Caki2 (cell line): Measurements from ENCODE around the gene MPG. TPM values are rescaled to one million over a fixed set of nuclear protein-coding genes. Genes with fewer than 3 reads are reported as not detected.
"Not testable (repeated sequence)": the region's sequence is repeated elsewhere in the genome, so short reads cannot be mapped to it uniquely, and the experiment has no call there.

ENCODE experiments used
- DNase-seq: peaks from one replicate; pipeline ENCODE4 v3.0.0-alpha.2; 2015; ENCODE audit warnings: low read depth
- in situ Hi-C: cut with HindIII; loops from 2 replicates; pipeline ENCODE4 v1.10.0; 2016; ENCODE audit warnings: low sequenced_read_pairs, low pct_unique_long_range_greater_than_20kb, mixed read lengths
- total RNA-seq: library from RNA; depleted of rRNA; stranded (reverse); fragments of >200 nt; shearing (Covaris generic); gene quantifications from 2 replicates; pipeline ENCODE4 v1.2.3, GENCODE V29; 2014; ENCODE audit warnings: low replicate concordance; rRNA removed

MPG gene
- total RNA-seq, 1 experiment from 2014 or later = 387 TPM

DNA sequence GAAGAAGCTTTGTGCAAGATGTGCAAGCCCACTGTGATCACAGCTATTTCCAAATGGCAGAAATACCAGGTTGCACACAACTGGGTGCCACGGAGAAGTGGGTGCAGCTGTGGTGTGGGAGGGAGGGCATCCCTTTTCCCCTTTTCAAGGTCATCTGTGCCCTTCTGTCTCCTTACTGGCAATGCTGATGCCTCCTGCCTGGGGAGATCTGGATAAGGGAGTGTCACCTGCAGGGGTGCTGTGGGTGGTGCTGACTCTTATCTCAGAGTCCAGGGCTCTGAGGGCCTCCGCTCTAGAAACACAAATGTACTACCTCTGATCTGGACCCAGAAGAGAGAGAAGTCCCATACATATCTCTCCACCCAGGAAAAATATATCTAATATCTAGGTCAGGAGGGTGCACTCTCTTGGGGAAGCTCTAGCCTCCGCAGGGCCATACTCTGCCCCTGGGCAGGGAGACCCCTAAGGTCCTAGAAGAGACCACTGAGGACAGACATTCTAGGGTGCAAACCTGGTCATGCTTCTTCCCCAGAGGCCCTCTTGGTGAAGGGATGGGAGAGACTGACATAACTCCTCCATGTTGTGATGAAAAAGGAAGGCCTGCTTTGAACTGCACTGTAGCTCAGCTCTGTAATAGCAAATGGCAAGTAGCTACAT, 41.9 kb downstream of the MPG start:
- in situ Hi-C loops = no loop called here
- DNase-seq = no peak

DNA sequence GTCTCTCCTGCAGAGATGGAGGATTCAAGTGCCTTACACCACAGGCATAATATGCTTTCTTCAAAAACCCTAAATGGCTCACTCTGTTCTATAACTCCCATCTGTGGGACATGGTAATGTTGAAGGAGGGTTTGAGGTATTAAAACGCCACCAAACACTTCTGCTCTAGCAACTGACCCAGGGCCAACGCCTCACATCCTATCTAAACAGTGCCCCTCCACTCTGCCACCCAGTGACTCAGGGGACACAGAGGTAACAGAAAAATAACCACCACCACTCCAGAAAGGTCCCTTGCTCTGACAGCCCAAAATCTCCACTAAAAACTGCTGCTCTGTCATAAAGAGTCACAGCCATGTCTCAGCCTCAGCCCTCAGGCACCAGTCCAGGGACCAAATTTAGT, 42.7 kb downstream of the MPG start:
- no peak for DNase-seq
- in situ Hi-C loops = no loop called here

DNA sequence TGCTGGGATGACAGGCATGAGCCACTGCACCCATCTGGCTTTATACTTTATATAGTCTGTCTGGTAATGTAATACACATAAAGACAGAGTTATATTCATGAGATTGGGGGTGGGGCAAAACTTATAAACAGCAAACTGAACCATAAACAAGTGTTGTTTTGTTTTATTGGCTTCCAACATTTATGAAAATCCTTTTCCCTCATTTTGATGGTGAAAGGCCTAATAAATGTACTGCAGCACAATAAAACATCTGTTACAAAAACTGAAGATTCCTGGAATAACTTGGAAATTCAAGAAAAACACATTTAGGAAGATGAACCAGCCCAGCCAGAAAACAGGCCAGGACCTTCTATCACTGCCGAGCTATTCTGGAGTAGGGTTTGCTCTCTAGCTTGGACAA, 44.3 kb downstream of the MPG start:
- in situ Hi-C loops = no loop called here
- no peak for DNase-seq

DNA sequence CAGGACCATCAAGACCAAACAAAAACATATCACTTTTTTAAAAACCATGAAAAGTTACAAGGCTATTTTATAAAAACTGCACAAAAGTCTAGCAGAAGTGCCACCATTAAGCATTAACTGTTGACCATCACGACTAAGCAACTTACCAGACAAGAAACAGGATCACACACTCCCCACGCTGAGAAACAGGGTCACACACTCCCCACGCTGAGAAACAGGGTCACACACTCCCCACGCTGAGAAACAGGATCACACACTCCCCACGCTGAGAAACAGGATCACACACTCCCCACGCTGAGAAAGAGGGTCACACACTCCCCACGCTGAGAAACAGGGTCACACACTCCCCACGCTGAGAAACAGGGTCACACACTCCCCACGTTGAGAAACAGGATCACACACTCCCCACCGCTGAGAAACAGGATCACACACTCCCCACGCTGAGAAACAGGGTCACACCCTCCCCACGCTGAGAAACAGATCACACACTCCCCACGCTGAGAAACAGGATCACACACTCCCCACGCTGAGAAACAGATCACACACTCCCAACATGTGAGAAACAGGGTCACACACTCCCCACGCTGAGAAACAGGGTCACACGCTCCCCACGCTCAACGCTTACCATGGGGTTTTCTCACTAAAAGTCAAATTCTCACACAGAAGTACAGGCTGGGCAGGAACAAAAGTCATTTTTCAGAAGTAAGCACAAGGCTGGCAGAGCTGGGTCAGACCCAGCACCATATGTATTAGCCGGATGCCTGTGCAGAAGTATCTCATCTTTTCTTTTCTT, 45.7 kb downstream of the MPG start:
- in situ Hi-C loops, DNase-seq: not testable (repeated sequence)

DNA sequence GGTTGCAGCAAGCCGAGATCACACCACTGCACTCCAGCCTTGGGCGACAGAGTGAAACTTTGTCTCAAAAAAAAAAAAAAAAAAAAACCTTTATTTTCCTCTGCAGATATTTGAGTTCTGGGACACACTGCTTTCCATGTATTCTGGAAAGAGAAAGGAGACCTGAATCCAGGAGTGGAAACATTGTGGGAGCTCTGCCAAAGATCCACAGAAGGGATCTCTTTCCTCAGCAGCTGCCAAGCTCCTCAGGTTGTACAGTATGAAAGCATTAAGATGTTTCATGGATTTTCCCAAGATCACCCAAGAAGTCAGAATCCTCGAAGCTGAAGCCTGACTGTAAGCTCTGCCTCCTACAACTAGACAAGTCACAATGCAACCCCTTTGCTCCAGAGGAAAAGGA, 47.0 kb downstream of the MPG start:
- in situ Hi-C loops = no loop called here
- DNase-seq = no peak

DNA sequence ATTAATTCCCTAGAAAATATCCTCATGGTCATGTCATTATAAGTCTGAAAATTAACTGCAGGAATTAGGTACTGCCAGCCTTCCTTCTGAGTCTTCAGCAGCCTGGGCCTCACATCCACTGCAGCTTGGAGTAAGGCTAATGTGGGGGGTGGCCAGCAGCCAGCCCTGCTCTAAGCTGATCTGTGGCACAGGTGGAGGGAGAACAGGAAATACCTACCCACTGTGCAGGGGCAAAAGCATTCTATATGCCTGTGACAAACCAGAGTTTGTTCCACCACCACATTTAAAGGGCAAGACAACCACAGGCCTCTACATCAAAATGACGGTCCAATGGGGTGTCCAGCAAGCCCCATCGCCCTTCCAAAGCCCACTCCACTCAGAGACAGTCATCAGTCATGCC, 51.0 kb downstream of the MPG start:
- in situ Hi-C loops = no loop called here
- no peak for DNase-seq

DNA sequence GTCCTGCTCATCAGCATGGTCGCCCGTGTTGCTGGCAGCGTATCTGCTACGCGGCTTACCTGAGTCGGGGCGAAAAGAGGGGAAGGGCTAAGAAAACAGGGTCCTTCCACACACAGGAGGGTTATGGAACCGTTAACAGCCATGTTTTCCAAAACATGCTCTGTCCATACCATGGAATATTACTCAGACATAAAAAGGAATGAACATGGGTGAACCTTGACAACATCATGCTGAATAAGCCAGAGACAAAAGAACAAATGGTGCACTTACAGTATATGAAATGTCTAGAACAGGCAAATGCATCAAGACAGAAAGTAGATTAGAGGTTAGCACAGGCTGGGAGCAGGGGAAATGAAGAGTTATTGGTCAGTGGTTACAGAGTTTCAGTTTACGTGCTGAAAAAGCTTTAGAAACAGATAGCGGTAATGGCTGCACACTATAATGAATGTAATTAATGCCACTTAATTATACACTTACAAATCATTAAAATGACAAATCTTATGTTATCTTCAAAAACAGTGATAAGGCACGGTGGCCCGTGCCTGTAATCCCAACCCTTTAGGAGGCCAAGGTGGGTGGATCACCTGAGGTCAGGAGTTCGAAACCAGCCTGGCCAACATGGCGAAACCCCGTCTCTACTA, 52.6 kb downstream of the MPG start:
- no peak for DNase-seq
- in situ Hi-C loops = no loop called here

DNA sequence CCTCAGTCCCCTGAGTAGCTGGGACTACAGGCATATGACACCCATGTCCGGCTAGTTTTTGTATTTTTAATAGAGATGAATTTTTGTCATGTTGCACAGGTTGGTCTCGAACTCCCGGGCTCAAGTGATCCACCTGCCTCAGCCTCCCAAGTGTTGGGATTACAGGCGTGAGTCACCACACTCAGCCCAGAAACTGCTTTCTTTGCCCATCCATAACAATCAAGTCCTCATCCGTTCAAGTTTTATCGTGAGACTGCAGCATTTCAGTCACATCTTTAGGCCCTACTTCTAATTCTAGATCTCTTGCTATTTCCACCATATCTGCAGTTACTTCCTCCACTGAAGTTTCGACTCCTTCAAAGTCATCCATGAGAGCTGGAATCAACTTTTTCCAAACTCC, 54.1 kb downstream of the MPG start:
- no peak for DNase-seq
- in situ Hi-C loops = no loop called here

DNA sequence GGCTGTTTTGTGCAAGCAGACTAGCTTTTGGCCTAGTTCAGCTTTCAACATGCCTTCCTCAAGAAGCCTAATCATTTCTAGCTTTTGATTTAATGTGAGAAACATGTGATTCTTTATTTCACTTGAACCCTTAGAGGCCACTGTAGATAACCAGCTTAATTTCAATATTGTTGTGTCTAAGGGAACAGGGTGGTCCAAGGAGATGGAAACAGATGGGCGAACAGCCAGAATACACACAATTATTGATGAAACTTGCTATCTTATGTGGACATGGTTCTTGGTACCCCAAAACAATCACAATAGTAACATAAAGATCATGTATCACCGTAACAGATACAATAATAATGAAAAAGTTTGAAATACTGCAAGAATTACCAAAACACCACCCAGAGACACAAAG, 55.7 kb downstream of the MPG start:
- no peak for DNase-seq
- in situ Hi-C loops = no loop called here

Other genes starting within 250 kb of the MPG start
- 32.3 and 39.8 TPM in 2 replicates for gene POLR3K, start 24.6 kb upstream of the MPG start, total RNA-seq
- gene SNRNP25, start 24.4 kb upstream of the MPG start, total RNA-seq = 63.4 and 83.6 TPM in 2 replicates
- 11.8 and 19.5 TPM in 2 replicates for gene RHBDF1, start 5.6 kb upstream of the MPG start, total RNA-seq
- 7.9 and 12.4 TPM in 2 replicates for gene NPRL3, start 60.4 kb downstream of the MPG start, total RNA-seq
- not detected in 2 replicates for gene HBZ, start 74.4 kb downstream of the MPG start, total RNA-seq
- not detected in 2 replicates for gene HBM, start 87.8 kb downstream of the MPG start, total RNA-seq
- not detected in 2 replicates for gene HBA2, start 94.7 kb downstream of the MPG start, total RNA-seq
- gene HBA1, start 98.5 kb downstream of the MPG start, total RNA-seq = not detected in 2 replicates
- gene HBQ1, start 102.2 kb downstream of the MPG start, total RNA-seq = not detected in 2 replicates
- gene LUC7L, start 151.2 kb downstream of the MPG start, total RNA-seq = 30.2 and 32.7 TPM in 2 replicates
- 168 and 231 TPM in 2 replicates for gene FAM234A, start 156.6 kb downstream of the MPG start, total RNA-seq
- 1.1 and 3.6 TPM in 2 replicates for gene RGS11, start 197.7 kb downstream of the MPG start, total RNA-seq
- not detected in 2 replicates for gene ARHGDIG, start 202.4 kb downstream of the MPG start, total RNA-seq
- gene PDIA2, start 204.9 kb downstream of the MPG start, total RNA-seq = 0.74 TPM in 1 of 2 replicates, not detected in the other